Endothelial cell of umbilical vein (primary cell): ENCODE measurements around the gene FGFR1OP2. TPM values are rescaled to one million over a fixed set of nuclear protein-coding genes. Genes with fewer than 3 reads are reported as not detected.

Experiments
- BruUV-seq: library from RNA; stranded (reverse); fragments of 400-500 nt; replicated peaks from 2 replicates; lab custom pipeline; 2021; lab: Mats Ljungman, UMichigan
- CTCF ChIA-PET: fragments of 300-600, 350-600 bp; sonication (Branson Sonifier 250); formaldehyde crosslinking; loops from one replicate; lab custom pipeline; 2021; ENCODE audit warnings: antibody characterized with exemption, inconsistent platforms; lab: Charles Lee
- POLR2A ChIA-PET: fragments of 300-600, 350-600 bp; sonication (Branson Sonifier 250); formaldehyde crosslinking; loops from one replicate; lab custom pipeline; 2021; ENCODE audit warnings: antibody characterized with exemption, inconsistent platforms; lab: Charles Lee
- DNase-seq: peaks from one replicate; pipeline ENCODE4 v3.0.0-alpha.2; 2011; ENCODE audit warnings: low read depth, low spot score
- FAIRE-seq: peaks from 2 replicates; lab custom pipeline; 2011; peaks lifted over from hg19 to GRCh38; lab: Jason Lieb, UNC
- H2AFZ ChIP-seq: 2 replicates; pipeline ENCODE4 v1.6.0; 2012; ENCODE audit warnings: low read depth, low read length, control low read depth, inconsistent platforms
- H3K27ac ChIP-seq: 2 replicates; pipeline ENCODE4 v1.5.1; 2011; ENCODE audit warnings: low read depth, mild to moderate bottlenecking, control low read depth, low read length, moderate library complexity; ENCODE audit not compliant: insufficient read depth
- H3K27me3 ChIP-seq, 2 experiments: 2 replicates each; pipeline versions ENCODE4 v1.6.0 to v1.6.1; 2011; ENCODE audit warnings: low read length in 2 of 2, mixed read lengths in 1 of 2; ENCODE audit not compliant: control insufficient read depth in 2 of 2, insufficient read depth in 2 of 2
- H3K36me3 ChIP-seq, 2 experiments: 2 replicates in 1 of 2; 3 replicates in 1 of 2; pipeline ENCODE4 v1.5.1; 2011; ENCODE audit warnings: low read length in 2 of 2, mild to moderate bottlenecking in 1 of 2, moderate library complexity in 1 of 2; ENCODE audit not compliant: control insufficient read depth in 2 of 2, insufficient read depth in 2 of 2; ENCODE audit errors: extremely low read depth in 1 of 2
- H3K4me1 ChIP-seq: 3 replicates; pipeline ENCODE4 v1.5.1; 2011; ENCODE audit warnings: mild to moderate bottlenecking, low read length; ENCODE audit not compliant: control insufficient read depth, insufficient read depth; ENCODE audit errors: extremely low read depth
- H3K4me2 ChIP-seq: 2 replicates; pipeline ENCODE4 v1.6.1; 2011; ENCODE audit warnings: low read length, control low read depth, mixed read lengths; ENCODE audit not compliant: insufficient read depth
- H3K4me3 ChIP-seq, 3 experiments: fragments of 200-600 bp in 1 of 3; sonication (generic), shearing (Covaris generic) in 1 of 3; replicated peaks in 1 of 3; 2 replicates each; pipeline ENCODE4 v1.5.1; 2011 to 2016; ENCODE audit warnings: control low read depth in 3 of 3, low read length in 3 of 3, mild to moderate bottlenecking in 2 of 3, inconsistent platforms in 1 of 3, low read depth in 1 of 3, moderate library complexity in 1 of 3; ENCODE audit not compliant: insufficient read depth in 1 of 3
- H3K79me2 ChIP-seq: 2 replicates; pipeline ENCODE4 v1.6.0; 2012; ENCODE audit warnings: low read length, inconsistent platforms; ENCODE audit not compliant: control insufficient read depth, insufficient read depth
- H3K9ac ChIP-seq: replicated peaks from 2 replicates; pipeline ENCODE3; 2011; ENCODE audit warnings: low read length, control low read depth; ENCODE audit not compliant: insufficient read depth; ENCODE audit errors: extremely low read depth
- H3K9me1 ChIP-seq: replicated peaks from 3 replicates; pipeline ENCODE4 v1.6.0; 2011; ENCODE audit warnings: mild to moderate bottlenecking, low read length; ENCODE audit not compliant: control insufficient read depth, insufficient read depth; ENCODE audit errors: extremely low read depth
- H3K9me3 ChIP-seq: replicated peaks from 2 replicates; pipeline ENCODE4 v1.5.1; 2012; ENCODE audit warnings: low read length, inconsistent platforms; ENCODE audit not compliant: control insufficient read depth, insufficient read depth
- H4K20me1 ChIP-seq: replicated peaks from 2 replicates; pipeline ENCODE3; 2011; ENCODE audit warnings: mild to moderate bottlenecking, low read length; ENCODE audit not compliant: control insufficient read depth, insufficient read depth; ENCODE audit errors: extremely low read depth
- EZH2 ChIP-seq: IDR thresholded peaks from 2 replicates; pipeline ENCODE4 v1.6.1; 2012; ENCODE audit warnings: borderline replicate concordance, low read depth, mild to moderate bottlenecking, moderate library complexity, low read length, inconsistent platforms; ENCODE audit not compliant: severe bottlenecking
- FOS ChIP-seq: IDR thresholded peaks from 2 replicates; pipeline ENCODE4 v1.6.1; 2011; ENCODE audit warnings: mild to moderate bottlenecking, low read length, moderate library complexity, borderline replicate concordance; ENCODE audit not compliant: insufficient read depth
- GATA2 ChIP-seq: IDR thresholded peaks from 2 replicates; pipeline ENCODE4 v1.7.0; 2011; ENCODE audit warnings: low read depth, mild to moderate bottlenecking, moderate library complexity, mixed read lengths, low read length; ENCODE audit not compliant: insufficient read length, insufficient read depth
- JUN ChIP-seq: IDR thresholded peaks from 2 replicates; pipeline ENCODE4 v1.6.1; 2011; ENCODE audit warnings: borderline replicate concordance, low read depth; ENCODE audit not compliant: insufficient read length, insufficient read depth
- MYC ChIP-seq: IDR thresholded peaks from one replicate; pipeline ENCODE4 v1.6.1; 2011; ENCODE audit warnings: mild to moderate bottlenecking, low read depth, low read length
- POLR2A ChIP-seq: IDR thresholded peaks from 2 replicates; pipeline ENCODE4 v1.6.1; 2012; ENCODE audit warnings: low read depth, mild to moderate bottlenecking, control low read depth, low read length
- POLR2AphosphoS5 ChIP-seq: IDR thresholded peaks from 2 replicates; pipeline ENCODE4 v1.6.1; 2012; ENCODE audit warnings: low read depth, mild to moderate bottlenecking, control low read depth, low read length, moderate library complexity; ENCODE audit not compliant: insufficient read depth
- dilution Hi-C: fragments of 300-500 bp; cut with MboI; formaldehyde crosslinking; loops from one replicate; pipeline ENCODE4 v1.15.0; 2019; ENCODE audit warnings: low sequenced_read_pairs; ENCODE audit not compliant: extremely low pct_ligation_motif_present
- intact Hi-C: fragments of 100-400 bp; cut with micrococcal nuclease; formaldehyde crosslinking; loops from one replicate; pipeline ENCODE4 v1.10.0; 2022
- polyA plus RNA-seq, 4 experiments: library from polyadenylated mRNA; depleted of rRNA in 3 of 4; stranded (reverse) in 3 of 4; unstranded in 1 of 4; fragments of >200 nt; gene quantifications; 2 replicates each; pipeline versions ENCODE4 v1.2.1 to v1.2.3, GENCODE V29; 2011 to 2012; ENCODE audit warnings: missing spikeins in 1 of 4
- total RNA-seq: library from RNA; stranded (reverse); gene quantifications from 2 replicates; pipeline ENCODE4 v1.2.3, GENCODE V29; 2021
- TF ChIP-seq, protein P1 (sequence below), 2 donors: IDR thresholded peaks; 1 replicate in 1 of 2; 2 replicates in 1 of 2; pipeline ENCODE4 v1.5.1; 2011; ENCODE audit warnings: low read length in 2 of 2, mild to moderate bottlenecking in 2 of 2, moderate library complexity in 2 of 2, control low read depth in 1 of 2, inconsistent platforms in 1 of 2, low read depth in 1 of 2; ENCODE audit not compliant: insufficient read depth in 1 of 2; ENCODE audit errors: extremely low read depth in 1 of 2
- TF ChIP-seq, protein P2 (sequence below): IDR thresholded peaks from 2 replicates; pipeline ENCODE4 v1.6.1; 2011; ENCODE audit not compliant: insufficient read depth, insufficient read length

The FGFR1OP2 gene
- total and polyA plus RNA-seq, 2 donors (not counting 3 experiments of a cell fraction or from before 2014, with no cell fraction given), result 22.7 to 49.3 TPM

DNA sequence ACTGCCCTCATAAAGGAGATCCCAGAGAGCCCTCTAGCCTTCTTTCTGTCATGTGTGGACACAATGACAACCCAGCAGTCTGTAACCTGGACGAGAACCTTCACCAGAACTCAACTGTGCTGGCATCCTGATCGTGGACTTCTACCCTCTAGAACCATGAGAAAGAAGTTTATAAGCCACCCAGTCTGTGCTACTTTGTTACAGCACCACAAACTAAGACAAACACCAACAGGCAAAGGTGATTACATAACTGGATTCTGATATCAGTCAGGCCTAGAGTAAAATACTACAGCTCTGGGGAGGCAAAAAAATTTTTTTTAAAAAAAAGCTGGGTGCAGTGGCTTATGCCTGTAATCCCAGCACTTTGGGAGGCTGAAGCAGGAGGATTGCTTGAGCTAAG lies 57.4 kb downstream of the FGFR1OP2 start:
- Histone ChIP-seq H2AFZ (no peak overlapping the region), H3K4me3 (no peak overlapping the region), H3K4me1 (peaks cover 2% of the 10 kb centered on the region), H3K4me2 (no peak overlapping the region), H3K9me3 (no peaks in the 10 kb centered on the region), H3K79me2 (no peaks in the 10 kb centered on the region), H3K27ac (no peak overlapping the region), H4K20me1 (no peaks in the 10 kb centered on the region), H3K9ac (no peak overlapping the region), H3K9me1 (no peaks in the 10 kb centered on the region), H3K36me3 (peaks cover 4 to 5% of the 10 kb centered on the region in 2 experiments), H3K27me3 (no peaks in the 10 kb centered on the region)
- intact Hi-C loops, result no loop called here
- CTCF ChIA-PET, result interaction anchor here (1.5 kb wide), 1 partner anchor 15 kb away, joined by 5 read pairs; no protein-coding TSS in a partner anchor
- dilution Hi-C loops, result no loop called here
- POLR2A ChIA-PET, result no interaction called here
- FAIRE-seq (no peak), DNase-seq (no peak)
- BruUV-seq, result no TSS peak
- TF ChIP-seq FOS, result no peak
- TF ChIP-seq, protein P1, sequence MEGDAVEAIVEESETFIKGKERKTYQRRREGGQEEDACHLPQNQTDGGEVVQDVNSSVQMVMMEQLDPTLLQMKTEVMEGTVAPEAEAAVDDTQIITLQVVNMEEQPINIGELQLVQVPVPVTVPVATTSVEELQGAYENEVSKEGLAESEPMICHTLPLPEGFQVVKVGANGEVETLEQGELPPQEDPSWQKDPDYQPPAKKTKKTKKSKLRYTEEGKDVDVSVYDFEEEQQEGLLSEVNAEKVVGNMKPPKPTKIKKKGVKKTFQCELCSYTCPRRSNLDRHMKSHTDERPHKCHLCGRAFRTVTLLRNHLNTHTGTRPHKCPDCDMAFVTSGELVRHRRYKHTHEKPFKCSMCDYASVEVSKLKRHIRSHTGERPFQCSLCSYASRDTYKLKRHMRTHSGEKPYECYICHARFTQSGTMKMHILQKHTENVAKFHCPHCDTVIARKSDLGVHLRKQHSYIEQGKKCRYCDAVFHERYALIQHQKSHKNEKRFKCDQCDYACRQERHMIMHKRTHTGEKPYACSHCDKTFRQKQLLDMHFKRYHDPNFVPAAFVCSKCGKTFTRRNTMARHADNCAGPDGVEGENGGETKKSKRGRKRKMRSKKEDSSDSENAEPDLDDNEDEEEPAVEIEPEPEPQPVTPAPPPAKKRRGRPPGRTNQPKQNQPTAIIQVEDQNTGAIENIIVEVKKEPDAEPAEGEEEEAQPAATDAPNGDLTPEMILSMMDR (IDR thresholded peaks at IDR 0.05; ENCODE audit: extremely low read depth in 1 of 2, insufficient read depth in 1 of 2, low read depth in 1 of 2, low read length in 2 of 2), result no peak
- TF ChIP-seq EZH2, result no peak

- H3K4me2 ChIP-seq, result no peak overlapping the region
- H3K9me1 ChIP-seq, result no peaks in the 10 kb centered on the region
- no peaks in the 10 kb centered on the region for H3K79me2 ChIP-seq
- H3K27me3 ChIP-seq, result no peaks in the 10 kb centered on the region
- DNase-seq, result no peak
- peaks cover 15% of the 10 kb centered on the region for H3K4me1 ChIP-seq
- no peak overlapping the region for H3K4me3 ChIP-seq
- BruUV-seq, result no TSS peak
- H3K36me3 ChIP-seq, result peaks cover 4 to 5% of the 10 kb centered on the region in 2 experiments
- intact Hi-C loops (no loop called here), dilution Hi-C loops (no loop called here)
- H3K9ac ChIP-seq, result no peak overlapping the region
- ChIA-PET CTCF (interaction anchor here (1.1 to 1.5 kb wide), 2 partner anchors 13 to 17 kb away, joined by 3 to 5 read pairs; partner anchors contain the start of gene TM7SF3), POLR2A (no interaction called here)
- H3K27ac ChIP-seq, result no peak overlapping the region
- H2AFZ ChIP-seq, result no peak overlapping the region
- TF ChIP-seq POLR2A (no peak), FOS (no peak), MYC (no peak), GATA2 (no peak), JUN (no peak), EZH2 (no peak), POLR2AphosphoS5 (no peak)
- TF ChIP-seq, protein P1 (IDR thresholded peaks at IDR 0.05; ENCODE audit: extremely low read depth in 1 of 2, insufficient read depth in 1 of 2, low read depth in 1 of 2, low read length in 2 of 2), result no peak
- TF ChIP-seq, protein P2, sequence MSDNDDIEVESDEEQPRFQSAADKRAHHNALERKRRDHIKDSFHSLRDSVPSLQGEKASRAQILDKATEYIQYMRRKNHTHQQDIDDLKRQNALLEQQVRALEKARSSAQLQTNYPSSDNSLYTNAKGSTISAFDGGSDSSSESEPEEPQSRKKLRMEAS, result no peak
- H3K9me3 ChIP-seq, result no peaks in the 10 kb centered on the region
- FAIRE-seq, result no peak
- H4K20me1 ChIP-seq, result no peaks in the 10 kb centered on the region
Measured at GRCh38 chr12:26997003-26997402, 58.7 kb downstream of the FGFR1OP2 start.
